ENCODE measurements around the gene PRPS2. TPM values are rescaled to one million over a fixed set of nuclear protein-coding genes. Genes with fewer than 3 reads are reported as not detected.

Gene PRPS2
- total and polyA plus RNA-seq, 2 of the 13 experiments (the other 11 are each of a cell fraction or from before 2014, with no cell fraction given) = 10.6 to 24.4 TPM

DNA sequence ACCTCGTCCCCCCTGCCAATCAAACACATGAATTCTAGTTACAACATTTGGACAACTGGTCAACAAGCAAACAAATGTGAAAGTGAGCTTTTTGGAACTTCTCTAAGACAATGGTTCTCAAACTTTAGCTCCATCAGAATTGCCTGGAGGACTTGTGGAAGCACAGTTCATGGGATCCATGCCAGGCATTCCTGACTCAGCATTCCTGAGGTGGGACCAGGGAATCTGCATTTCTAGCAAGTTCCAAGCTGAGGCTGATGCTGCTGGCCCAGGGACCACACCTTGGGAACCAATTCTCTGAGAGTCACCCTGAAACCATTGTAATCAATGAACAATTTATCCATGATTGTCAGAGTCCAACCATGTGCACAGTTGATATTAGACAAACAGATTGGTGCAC, 43.8 kb upstream of the PRPS2 start:
- WGBS (ENCODE audit: low lambda C conversion rate) = no CpG with 5 or more reads among the region's 1 CpG
- in situ Hi-C loops (cut with HindIII; ENCODE audit: extremely low pct_ligation_motif_present, low pct_unique_long_range_greater_than_20kb) (no loop called here), intact Hi-C loops (cut with micrococcal nuclease; ENCODE audit: unreplicated experiment) (no loop called here)
- Histone ChIP-seq H3K27me3 (ENCODE audit: control insufficient read depth in 1 of 2, insufficient read depth in 2 of 2, low read length in 2 of 2) (no peaks in the 10 kb centered on the region), H3K9ac (ENCODE audit: insufficient read depth, low read depth, low read length) (no peak overlapping the region), H3K4me3 (replicated peaks in 1 of 3; ENCODE audit: insufficient read depth in 1 of 3, low read depth in 2 of 3, low read length in 3 of 3) (no peak overlapping the region), H2AFZ (ENCODE audit: low read length) (no peak overlapping the region), H3K4me1 (ENCODE audit: insufficient read depth, low read length) (no peaks in the 10 kb centered on the region), H3K4me2 (ENCODE audit: low read depth, low read length) (no peak overlapping the region), H4K20me1 (ENCODE audit: insufficient read depth, low read length) (no peaks in the 10 kb centered on the region), H3K79me2 (ENCODE audit: insufficient read depth, low read length) (no peaks in the 10 kb centered on the region), H3K27ac (ENCODE audit: extremely low read length, insufficient read depth, low read length) (no peak overlapping the region), H3K9me3 (ENCODE audit: low read length) (no peaks in the 10 kb centered on the region), H3K36me3 (replicated peaks in 1 of 2; ENCODE audit: control insufficient read depth in 1 of 2, insufficient read depth in 2 of 2, low read length in 2 of 2) (no peaks in the 10 kb centered on the region)
- ATAC-seq = no peak
- CTCF ChIA-PET (ENCODE audit: low intra/inter-chr PET ratio, low total read pairs) = no interaction called here
- POLR2A ChIA-PET = no interaction called here
- DNase-seq (ENCODE audit: low spot score) = no peak
- no TSS peak for BruUV-seq (replicated peaks)
- peak; percentile 51; the same call in 1 of the 2 replicates for TF ChIP-seq MAFF (IDR thresholded peaks at IDR 0.05; ENCODE audit: low read depth, low read length)
- peak; percentile 44 to 71; a peak in 3 of 4 replicates for TF ChIP-seq MAFK (conservative IDR thresholded peaks at IDR 0.05 in 1 of 2, IDR thresholded peaks at IDR 0.05 in 1 of 2; ENCODE audit: low read length in 2 of 2)
- TF ChIP-seq ZNF432 (CRISPR knock-in tag; IDR thresholded peaks at IDR 0.05; ENCODE audit: borderline replicate concordance) = no peak
- no peak for FAIRE-seq

DNA sequence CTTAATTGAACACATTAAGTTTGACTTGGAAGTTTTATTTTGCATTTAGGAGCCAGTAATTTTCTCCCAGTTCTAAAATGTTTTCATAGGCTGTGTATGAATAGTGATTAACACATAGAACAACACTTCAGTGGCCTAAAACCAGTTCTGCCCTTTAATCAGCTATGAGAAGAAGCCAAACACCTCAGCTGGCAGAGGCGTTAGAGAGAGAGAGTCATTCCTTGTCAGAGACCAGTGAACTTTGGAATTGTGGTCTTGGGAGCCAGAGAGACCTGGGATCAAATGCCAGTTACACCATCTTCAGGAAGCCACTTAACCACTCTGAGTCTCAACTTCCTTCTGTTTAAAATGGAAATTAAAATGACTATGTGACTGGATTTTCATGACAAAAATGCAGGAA, 39.3 kb upstream of the PRPS2 start:
- in situ Hi-C loops (cut with HindIII; ENCODE audit: extremely low pct_ligation_motif_present, low pct_unique_long_range_greater_than_20kb) (no loop called here), intact Hi-C loops (cut with micrococcal nuclease; ENCODE audit: unreplicated experiment) (no loop called here)
- H3K9ac ChIP-seq (ENCODE audit: insufficient read depth, low read depth, low read length) = no peak overlapping the region
- H3K9me3 ChIP-seq (ENCODE audit: low read length) = no peaks in the 10 kb centered on the region
- H2AFZ ChIP-seq (ENCODE audit: low read length) = no peak overlapping the region
- ATAC-seq = no peak
- no TSS peak for BruUV-seq (replicated peaks)
- H3K36me3 ChIP-seq (replicated peaks in 1 of 2; ENCODE audit: control insufficient read depth in 1 of 2, insufficient read depth in 2 of 2, low read length in 2 of 2) = no peaks in the 10 kb centered on the region
- POLR2A ChIA-PET = no interaction called here
- no peaks in the 10 kb centered on the region for H3K27me3 ChIP-seq (ENCODE audit: control insufficient read depth in 1 of 2, insufficient read depth in 2 of 2, low read length in 2 of 2)
- no peak for DNase-seq (ENCODE audit: low spot score)
- H3K4me1 ChIP-seq (ENCODE audit: insufficient read depth, low read length) = no peaks in the 10 kb centered on the region
- no peak overlapping the region for H3K4me3 ChIP-seq (replicated peaks in 1 of 3; ENCODE audit: insufficient read depth in 1 of 3, low read depth in 2 of 3, low read length in 3 of 3)
- CTCF ChIA-PET (ENCODE audit: low intra/inter-chr PET ratio, low total read pairs) = no interaction called here
- WGBS (ENCODE audit: low lambda C conversion rate) = 0% methylated on average over 1 of the region's 1 CpG
- no peak overlapping the region for H3K4me2 ChIP-seq (ENCODE audit: low read depth, low read length)
- H3K79me2 ChIP-seq (ENCODE audit: insufficient read depth, low read length) = no peaks in the 10 kb centered on the region
- H4K20me1 ChIP-seq (ENCODE audit: insufficient read depth, low read length) = no peaks in the 10 kb centered on the region
- H3K27ac ChIP-seq (ENCODE audit: extremely low read length, insufficient read depth, low read length) = no peak overlapping the region
- FAIRE-seq = no peak
- TF ChIP-seq RXRB (CRISPR knock-in tag; IDR thresholded peaks at IDR 0.05; ENCODE audit: borderline replicate concordance) = no peak
- TF ChIP-seq HDAC2 (CRISPR knock-in tag; IDR thresholded peaks at IDR 0.05) = no peak
- TF ChIP-seq, protein P1, sequence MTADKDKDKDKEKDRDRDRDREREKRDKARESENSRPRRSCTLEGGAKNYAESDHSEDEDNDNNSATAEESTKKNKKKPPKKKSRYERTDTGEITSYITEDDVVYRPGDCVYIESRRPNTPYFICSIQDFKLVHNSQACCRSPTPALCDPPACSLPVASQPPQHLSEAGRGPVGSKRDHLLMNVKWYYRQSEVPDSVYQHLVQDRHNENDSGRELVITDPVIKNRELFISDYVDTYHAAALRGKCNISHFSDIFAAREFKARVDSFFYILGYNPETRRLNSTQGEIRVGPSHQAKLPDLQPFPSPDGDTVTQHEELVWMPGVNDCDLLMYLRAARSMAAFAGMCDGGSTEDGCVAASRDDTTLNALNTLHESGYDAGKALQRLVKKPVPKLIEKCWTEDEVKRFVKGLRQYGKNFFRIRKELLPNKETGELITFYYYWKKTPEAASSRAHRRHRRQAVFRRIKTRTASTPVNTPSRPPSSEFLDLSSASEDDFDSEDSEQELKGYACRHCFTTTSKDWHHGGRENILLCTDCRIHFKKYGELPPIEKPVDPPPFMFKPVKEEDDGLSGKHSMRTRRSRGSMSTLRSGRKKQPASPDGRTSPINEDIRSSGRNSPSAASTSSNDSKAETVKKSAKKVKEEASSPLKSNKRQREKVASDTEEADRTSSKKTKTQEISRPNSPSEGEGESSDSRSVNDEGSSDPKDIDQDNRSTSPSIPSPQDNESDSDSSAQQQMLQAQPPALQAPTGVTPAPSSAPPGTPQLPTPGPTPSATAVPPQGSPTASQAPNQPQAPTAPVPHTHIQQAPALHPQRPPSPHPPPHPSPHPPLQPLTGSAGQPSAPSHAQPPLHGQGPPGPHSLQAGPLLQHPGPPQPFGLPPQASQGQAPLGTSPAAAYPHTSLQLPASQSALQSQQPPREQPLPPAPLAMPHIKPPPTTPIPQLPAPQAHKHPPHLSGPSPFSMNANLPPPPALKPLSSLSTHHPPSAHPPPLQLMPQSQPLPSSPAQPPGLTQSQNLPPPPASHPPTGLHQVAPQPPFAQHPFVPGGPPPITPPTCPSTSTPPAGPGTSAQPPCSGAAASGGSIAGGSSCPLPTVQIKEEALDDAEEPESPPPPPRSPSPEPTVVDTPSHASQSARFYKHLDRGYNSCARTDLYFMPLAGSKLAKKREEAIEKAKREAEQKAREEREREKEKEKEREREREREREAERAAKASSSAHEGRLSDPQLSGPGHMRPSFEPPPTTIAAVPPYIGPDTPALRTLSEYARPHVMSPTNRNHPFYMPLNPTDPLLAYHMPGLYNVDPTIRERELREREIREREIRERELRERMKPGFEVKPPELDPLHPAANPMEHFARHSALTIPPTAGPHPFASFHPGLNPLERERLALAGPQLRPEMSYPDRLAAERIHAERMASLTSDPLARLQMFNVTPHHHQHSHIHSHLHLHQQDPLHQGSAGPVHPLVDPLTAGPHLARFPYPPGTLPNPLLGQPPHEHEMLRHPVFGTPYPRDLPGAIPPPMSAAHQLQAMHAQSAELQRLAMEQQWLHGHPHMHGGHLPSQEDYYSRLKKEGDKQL (CRISPR knock-in tag; IDR thresholded peaks at IDR 0.05; ENCODE audit: low read depth) = no peak
- TF ChIP-seq, protein P2, sequence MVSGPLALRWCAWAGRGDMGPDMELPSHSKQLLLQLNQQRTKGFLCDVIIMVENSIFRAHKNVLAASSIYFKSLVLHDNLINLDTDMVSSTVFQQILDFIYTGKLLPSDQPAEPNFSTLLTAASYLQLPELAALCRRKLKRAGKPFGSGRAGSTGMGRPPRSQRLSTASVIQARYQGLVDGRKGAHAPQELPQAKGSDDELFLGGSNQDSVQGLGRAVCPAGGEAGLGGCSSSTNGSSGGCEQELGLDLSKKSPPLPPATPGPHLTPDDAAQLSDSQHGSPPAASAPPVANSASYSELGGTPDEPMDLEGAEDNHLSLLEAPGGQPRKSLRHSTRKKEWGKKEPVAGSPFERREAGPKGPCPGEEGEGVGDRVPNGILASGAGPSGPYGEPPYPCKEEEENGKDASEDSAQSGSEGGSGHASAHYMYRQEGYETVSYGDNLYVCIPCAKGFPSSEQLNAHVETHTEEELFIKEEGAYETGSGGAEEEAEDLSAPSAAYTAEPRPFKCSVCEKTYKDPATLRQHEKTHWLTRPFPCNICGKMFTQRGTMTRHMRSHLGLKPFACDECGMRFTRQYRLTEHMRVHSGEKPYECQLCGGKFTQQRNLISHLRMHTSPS (CRISPR knock-in tag; IDR thresholded peaks at IDR 0.05; ENCODE audit: low read depth) = no peak
- TF ChIP-seq, protein P3, sequence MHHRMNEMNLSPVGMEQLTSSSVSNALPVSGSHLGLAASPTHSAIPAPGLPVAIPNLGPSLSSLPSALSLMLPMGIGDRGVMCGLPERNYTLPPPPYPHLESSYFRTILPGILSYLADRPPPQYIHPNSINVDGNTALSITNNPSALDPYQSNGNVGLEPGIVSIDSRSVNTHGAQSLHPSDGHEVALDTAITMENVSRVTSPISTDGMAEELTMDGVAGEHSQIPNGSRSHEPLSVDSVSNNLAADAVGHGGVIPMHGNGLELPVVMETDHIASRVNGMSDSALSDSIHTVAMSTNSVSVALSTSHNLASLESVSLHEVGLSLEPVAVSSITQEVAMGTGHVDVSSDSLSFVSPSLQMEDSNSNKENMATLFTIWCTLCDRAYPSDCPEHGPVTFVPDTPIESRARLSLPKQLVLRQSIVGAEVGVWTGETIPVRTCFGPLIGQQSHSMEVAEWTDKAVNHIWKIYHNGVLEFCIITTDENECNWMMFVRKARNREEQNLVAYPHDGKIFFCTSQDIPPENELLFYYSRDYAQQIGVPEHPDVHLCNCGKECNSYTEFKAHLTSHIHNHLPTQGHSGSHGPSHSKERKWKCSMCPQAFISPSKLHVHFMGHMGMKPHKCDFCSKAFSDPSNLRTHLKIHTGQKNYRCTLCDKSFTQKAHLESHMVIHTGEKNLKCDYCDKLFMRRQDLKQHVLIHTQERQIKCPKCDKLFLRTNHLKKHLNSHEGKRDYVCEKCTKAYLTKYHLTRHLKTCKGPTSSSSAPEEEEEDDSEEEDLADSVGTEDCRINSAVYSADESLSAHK (CRISPR knock-in tag; IDR thresholded peaks at IDR 0.05; ENCODE audit: borderline replicate concordance) = no peak
- TF ChIP-seq CEBPG (CRISPR knock-in tag; IDR thresholded peaks at IDR 0.05) = no peak

Measured in HepG2 (cell line).